ENCODE measurements around the gene B4GALT3.

DNA sequence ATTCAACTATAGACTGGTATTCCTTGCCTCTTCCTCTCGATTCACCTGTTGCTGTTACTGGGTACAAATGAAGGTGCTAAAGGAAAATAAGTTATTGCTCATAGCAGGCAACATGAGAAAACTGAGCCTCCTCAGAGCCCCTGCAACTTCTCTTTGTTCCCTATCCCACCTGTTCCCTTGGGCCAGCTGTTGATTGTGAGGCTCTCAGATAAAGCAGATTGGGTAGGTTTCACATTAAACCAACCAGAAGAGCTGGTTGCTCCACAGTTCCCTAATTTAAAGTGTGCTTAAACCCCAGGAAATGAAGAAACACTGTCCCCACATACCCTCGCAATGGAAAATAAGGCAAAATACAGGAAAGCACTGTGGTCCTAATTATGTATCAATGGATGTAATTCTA, 49.7 kb downstream of the B4GALT3 start:
- TF ChIP-seq SP1 (IDR thresholded peaks at IDR 0.05) (no peak), LEF1 (IDR thresholded peaks at IDR 0.05; ENCODE audit: borderline replicate concordance) (no peak), ZNF384 (IDR thresholded peaks at IDR 0.05) (no peak), FOXK2 (IDR thresholded peaks at IDR 0.05) (no peak), FOXM1 (IDR thresholded peaks at IDR 0.05; ENCODE audit: borderline replicate concordance) (no peak), FOXA1 (IDR thresholded peaks at IDR 0.05) (no peak)
- TF ChIP-seq, protein P1, sequence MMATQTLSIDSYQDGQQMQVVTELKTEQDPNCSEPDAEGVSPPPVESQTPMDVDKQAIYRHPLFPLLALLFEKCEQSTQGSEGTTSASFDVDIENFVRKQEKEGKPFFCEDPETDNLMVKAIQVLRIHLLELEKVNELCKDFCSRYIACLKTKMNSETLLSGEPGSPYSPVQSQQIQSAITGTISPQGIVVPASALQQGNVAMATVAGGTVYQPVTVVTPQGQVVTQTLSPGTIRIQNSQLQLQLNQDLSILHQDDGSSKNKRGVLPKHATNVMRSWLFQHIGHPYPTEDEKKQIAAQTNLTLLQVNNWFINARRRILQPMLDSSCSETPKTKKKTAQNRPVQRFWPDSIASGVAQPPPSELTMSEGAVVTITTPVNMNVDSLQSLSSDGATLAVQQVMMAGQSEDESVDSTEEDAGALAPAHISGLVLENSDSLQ (IDR thresholded peaks at IDR 0.05), result no peak

All from HEK293T (cell line).